Stimulated activated CD8-positive, alpha-beta memory T cell treated with anti-CD3 and anti-CD28 coated beads, Interleukin-4, amount 100 ng/mL, for 1 hour (primary cell): ENCODE results near the gene NOSTRIN.
A peak's percentile ranks its signal among the peaks of the same experiment; 100 is the strongest.
"Not testable (repeated sequence)": the region's sequence is repeated elsewhere in the genome, so short reads cannot be mapped to it uniquely, and the experiment has no call there.

Source experiments
- DNase-seq, 2 donors: peaks; one replicate each; pipeline ENCODE4 v3.0.0-alpha.2; 2020; ENCODE audit warnings: low read depth in 2 of 2, low spot score in 1 of 2

Gene NOSTRIN

GRCh38 chr2:168867164-168867563 is 64.7 kb downstream of the NOSTRIN start:
- not testable (repeated sequence) for DNase-seq

- not testable (repeated sequence) for DNase-seq
Measured at GRCh38 chr2:168870369-168870768, 67.9 kb downstream of the NOSTRIN start.

GRCh38 chr2:168870824-168871223 is 68.4 kb downstream of the NOSTRIN start:
- not testable (repeated sequence) for DNase-seq

GRCh38 chr2:168874368-168875054 is 72.1 kb downstream of the NOSTRIN start:
- no peak for DNase-seq

GRCh38 chr2:168882163-168882562 is 79.7 kb downstream of the NOSTRIN start:
- DNase-seq = not testable (repeated sequence)

GRCh38 chr2:168884975-168885374 is 82.5 kb downstream of the NOSTRIN start:
- DNase-seq = no peak

- no peak for DNase-seq
Measured at GRCh38 chr2:168889635-168890005, 87.2 kb downstream of the NOSTRIN start.

- peak; percentile 46 to 72 for DNase-seq
Measured at GRCh38 chr2:168890006-168890782, 87.8 kb downstream of the NOSTRIN start, which contains the start of gene SPC25. Gene SPC25, minus strand, starts transcription at chr2:168890430. Its CDS starts 911 bp downstream, at chr2:168889519.

- no peak for DNase-seq
Measured at GRCh38 chr2:168892327-168892726, 89.9 kb downstream of the NOSTRIN start.

- no peak for DNase-seq
Measured at GRCh38 chr2:168894101-168894500, 91.7 kb downstream of the NOSTRIN start.

GRCh38 chr2:168894720-168895119 is 92.3 kb downstream of the NOSTRIN start:
- DNase-seq = no peak

GRCh38 chr2:168895771-168896170 is 93.3 kb downstream of the NOSTRIN start:
- DNase-seq = no peak

- no peak for DNase-seq
Measured at GRCh38 chr2:168896783-168897182, 94.3 kb downstream of the NOSTRIN start.

- no peak for DNase-seq
Measured at GRCh38 chr2:168897449-168897848, 95.0 kb downstream of the NOSTRIN start.

GRCh38 chr2:168901003-168901402 is 98.6 kb downstream of the NOSTRIN start, which contains the start of gene G6PC2:
Gene G6PC2, plus strand, starts transcription at chr2:168901291. Its CDS starts 41 bp downstream, at chr2:168901332.
- no peak for DNase-seq

GRCh38 chr2:168903888-168904287 is 101.5 kb downstream of the NOSTRIN start:
- DNase-seq = no peak

GRCh38 chr2:168904358-168904757 is 101.9 kb downstream of the NOSTRIN start:
- DNase-seq = no peak

GRCh38 chr2:168907940-168908662 is 105.7 kb downstream of the NOSTRIN start:
- no peak for DNase-seq

- DNase-seq = no peak
Measured at GRCh38 chr2:168910330-168910729, 107.9 kb downstream of the NOSTRIN start.

GRCh38 chr2:168912466-168912865 is 110.0 kb downstream of the NOSTRIN start:
- no peak for DNase-seq

- no peak for DNase-seq
Measured at GRCh38 chr2:168912901-168913369, 110.5 kb downstream of the NOSTRIN start.
